AG04450 (cell line): Measurements from ENCODE around the gene ARNT2. TPM values are rescaled to one million over a fixed set of nuclear protein-coding genes. Genes with fewer than 3 reads are reported as not detected.
A peak's percentile ranks its signal among the peaks of the same experiment; 100 is the strongest.

ENCODE experiments used
- CTCF ChIA-PET: fragments of 300-600, 350-600 bp; formaldehyde crosslinking; extraction: SDS; loops from one replicate; lab custom pipeline; 2022; ENCODE audit warnings: antibody characterized with exemption, inconsistent platforms; lab: Charles Lee
- POLR2A ChIA-PET: fragments of 350-600 bp; formaldehyde crosslinking; extraction: SDS; loops from one replicate; lab custom pipeline; 2021; ENCODE audit warnings: antibody characterized with exemption, inconsistent platforms; lab: Yijun Ruan, JAX
- DNase-seq: peaks from one replicate; pipeline ENCODE4 v3.0.0-alpha.2; 2011; ENCODE audit warnings: low read depth, low spot score
- H3K27ac ChIP-seq: one replicate; pipeline ENCODE4 v1.5.1; 2012; ENCODE audit warnings: low read depth, low read length, control low read depth
- H3K27me3 ChIP-seq: one replicate; pipeline ENCODE4 v1.6.0; 2012; ENCODE audit warnings: low read length; ENCODE audit not compliant: control insufficient read depth, insufficient read depth
- H3K4me3 ChIP-seq: 2 replicates; pipeline ENCODE4 v1.5.1; 2011; ENCODE audit warnings: mild to moderate bottlenecking, low read depth, low read length, control low read depth
- H3K9me3 ChIP-seq: 2 replicates; pipeline ENCODE4 v1.5.1; 2012; ENCODE audit warnings: low read length; ENCODE audit not compliant: control insufficient read depth, insufficient read depth
- polyA plus RNA-seq: library from polyadenylated mRNA; depleted of rRNA; stranded (reverse); fragments of >200 nt; gene quantifications from 2 replicates; pipeline ENCODE4 v1.2.3, GENCODE V29; 2011
- TF ChIP-seq, protein P1 (sequence below): IDR thresholded peaks from 2 replicates; pipeline ENCODE4 v1.5.1; 2011; ENCODE audit warnings: low read depth, low read length, control low read depth, inconsistent platforms

The ARNT2 gene
- polyA plus RNA-seq, 1 experiment: 36.8 TPM

GRCh38 chr15:80414546-80415357 is 10.6 kb downstream of the ARNT2 start:
- ChIA-PET POLR2A (no interaction called here), CTCF (no interaction called here)
- no peaks in the 10 kb centered on the region for H3K27me3 ChIP-seq
- H3K4me3 ChIP-seq: no peak overlapping the region
- H3K9me3 ChIP-seq: no peaks in the 10 kb centered on the region
- TF ChIP-seq, protein P1, sequence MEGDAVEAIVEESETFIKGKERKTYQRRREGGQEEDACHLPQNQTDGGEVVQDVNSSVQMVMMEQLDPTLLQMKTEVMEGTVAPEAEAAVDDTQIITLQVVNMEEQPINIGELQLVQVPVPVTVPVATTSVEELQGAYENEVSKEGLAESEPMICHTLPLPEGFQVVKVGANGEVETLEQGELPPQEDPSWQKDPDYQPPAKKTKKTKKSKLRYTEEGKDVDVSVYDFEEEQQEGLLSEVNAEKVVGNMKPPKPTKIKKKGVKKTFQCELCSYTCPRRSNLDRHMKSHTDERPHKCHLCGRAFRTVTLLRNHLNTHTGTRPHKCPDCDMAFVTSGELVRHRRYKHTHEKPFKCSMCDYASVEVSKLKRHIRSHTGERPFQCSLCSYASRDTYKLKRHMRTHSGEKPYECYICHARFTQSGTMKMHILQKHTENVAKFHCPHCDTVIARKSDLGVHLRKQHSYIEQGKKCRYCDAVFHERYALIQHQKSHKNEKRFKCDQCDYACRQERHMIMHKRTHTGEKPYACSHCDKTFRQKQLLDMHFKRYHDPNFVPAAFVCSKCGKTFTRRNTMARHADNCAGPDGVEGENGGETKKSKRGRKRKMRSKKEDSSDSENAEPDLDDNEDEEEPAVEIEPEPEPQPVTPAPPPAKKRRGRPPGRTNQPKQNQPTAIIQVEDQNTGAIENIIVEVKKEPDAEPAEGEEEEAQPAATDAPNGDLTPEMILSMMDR: no peak
- no peak overlapping the region for H3K27ac ChIP-seq
- DNase-seq: no peak

DNA sequence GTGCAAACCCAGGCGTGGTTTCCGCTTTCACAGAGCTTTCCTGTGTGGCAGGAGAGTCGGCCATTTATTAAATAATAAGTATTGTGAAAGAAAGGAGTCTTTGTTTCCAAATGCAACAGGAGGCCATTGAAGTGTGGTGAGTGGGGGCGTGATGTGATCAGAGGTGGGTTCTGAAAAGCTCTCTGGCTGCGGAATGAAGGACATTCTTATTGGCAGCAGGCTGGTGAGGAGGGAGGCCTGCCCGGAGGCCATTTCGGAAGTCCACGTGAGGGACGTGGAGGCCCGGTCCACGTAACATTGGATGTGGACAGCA is 11.1 kb downstream of the ARNT2 start:
- Histone ChIP-seq H3K27me3 (no peaks in the 10 kb centered on the region), H3K9me3 (no peaks in the 10 kb centered on the region), H3K27ac (no peak overlapping the region), H3K4me3 (no peak overlapping the region)
- TF ChIP-seq, protein P1: no peak
- DNase-seq: no peak
- CTCF ChIA-PET: no interaction called here
- POLR2A ChIA-PET: no interaction called here

- ChIA-PET POLR2A (no interaction called here), CTCF (no interaction called here)
- Histone ChIP-seq H3K9me3 (no peaks in the 10 kb centered on the region; the same call in 1 of the 2 replicates), H3K27ac (no peak overlapping the region), H3K27me3 (no peaks in the 10 kb centered on the region), H3K4me3 (no peak overlapping the region)
- TF ChIP-seq, protein P1: no peak
- no peak for DNase-seq
Observed at GRCh38 chr15:80416702-80417101, 12.5 kb downstream of the ARNT2 start.

DNA sequence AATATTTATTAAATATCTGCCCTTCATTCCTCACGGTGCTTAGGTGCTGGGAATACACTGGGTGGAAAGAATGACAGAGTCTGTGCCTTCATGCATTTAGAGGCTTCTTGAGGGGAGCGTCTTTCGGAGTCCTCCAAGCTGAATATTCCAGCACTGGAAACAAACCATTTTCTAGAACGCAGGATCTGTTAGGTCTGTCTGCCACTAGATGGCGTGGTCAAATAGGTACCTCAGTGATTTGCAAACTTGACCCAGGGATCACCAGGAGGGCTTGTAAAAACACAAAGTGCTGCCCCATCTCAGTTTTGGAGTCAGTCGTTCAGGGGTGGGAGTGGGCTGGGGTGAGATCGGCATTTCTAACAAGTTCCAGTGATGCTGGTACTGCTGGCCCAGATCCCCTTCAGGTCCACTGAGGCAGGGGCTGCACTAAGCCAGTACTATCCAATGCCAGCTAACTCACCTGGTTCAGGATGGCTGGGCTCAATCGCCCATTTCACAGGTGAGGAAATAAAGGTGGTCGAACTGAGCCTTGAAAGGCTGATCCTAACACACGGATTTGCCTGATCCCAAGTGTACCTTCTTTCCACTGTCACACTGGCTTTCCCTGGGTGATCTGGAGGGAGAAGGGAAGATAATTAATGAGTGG is 14.8 kb downstream of the ARNT2 start:
- DNase-seq: peak; percentile 26
- ChIA-PET POLR2A (no interaction called here), CTCF (interaction anchor here (0.5 to 2.3 kb wide), 14 partner anchors 8 to 1856 kb away, joined by 3 to 14 read pairs (median 3); no protein-coding TSS in a partner anchor)
- Histone ChIP-seq H3K4me3 (no peak overlapping the region), H3K9me3 (no peaks in the 10 kb centered on the region; the same call in 1 of the 2 replicates), H3K27ac (peak overlapping the region; percentile 82), H3K27me3 (no peaks in the 10 kb centered on the region)
- TF ChIP-seq, protein P1: peak; percentile 82

GRCh38 chr15:80419546-80419945 is 15.4 kb downstream of the ARNT2 start:
- DNase-seq: peak; percentile 29
- no peaks in the 10 kb centered on the region; the same call in 1 of the 2 replicates for H3K9me3 ChIP-seq
- ChIA-PET POLR2A (no interaction called here), CTCF (interaction anchor here (0.5 to 2.3 kb wide), 5 partner anchors 9 to 145 kb away, joined by 3 to 14 read pairs (median 5); no protein-coding TSS in a partner anchor)
- TF ChIP-seq, protein P1: no peak
- H3K4me3 ChIP-seq: no peak overlapping the region
- peak overlapping the region; percentile 82 for H3K27ac ChIP-seq
- H3K27me3 ChIP-seq: no peaks in the 10 kb centered on the region
